DLD1 (cell line): ENCODE results near the gene POU2F1.
"Not testable (repeated sequence)": the region's sequence is repeated elsewhere in the genome, so short reads cannot be mapped to it uniquely, and the experiment has no call there.

ENCODE experiments used
- in situ Hi-C: cut with HindIII; loops from 2 replicates; pipeline ENCODE4 v1.10.0; 2017; ENCODE audit warnings: low sequenced_read_pairs

The POU2F1 gene

DNA sequence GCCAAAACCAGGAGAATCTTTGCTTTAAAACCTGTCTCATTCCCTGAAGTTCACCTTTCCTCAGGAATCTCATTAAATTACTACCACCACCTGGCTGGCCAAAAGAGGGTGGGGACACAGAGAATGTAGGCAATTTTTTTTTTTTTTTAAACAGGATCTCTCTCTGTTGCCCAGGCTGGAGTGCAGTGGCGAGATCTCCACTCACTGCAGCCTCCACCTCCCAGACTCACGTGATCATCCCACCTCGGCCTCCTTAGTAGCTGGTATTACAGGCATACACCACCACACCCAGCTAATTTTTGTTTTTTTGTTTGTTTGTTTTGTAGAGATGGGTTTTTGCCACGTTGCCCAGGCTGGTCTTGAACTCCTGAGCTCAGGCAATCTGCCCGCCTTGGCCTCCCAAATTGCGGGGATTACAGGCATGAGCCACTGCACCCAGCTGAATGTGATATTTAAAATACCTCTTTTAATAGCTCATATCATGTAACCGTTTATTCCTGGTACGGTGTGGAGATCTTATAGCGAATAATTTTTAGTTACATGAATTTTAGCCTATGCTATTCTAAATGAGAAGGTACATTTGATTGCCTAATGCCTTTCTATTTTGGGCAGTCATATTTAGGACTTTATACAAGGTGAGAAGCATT, 84.5 kb downstream of the POU2F1 start:
- in situ Hi-C loops = loop anchor here (5.0 kb wide), 1 partner anchor 82 kb away; no protein-coding TSS in a partner anchor

DNA sequence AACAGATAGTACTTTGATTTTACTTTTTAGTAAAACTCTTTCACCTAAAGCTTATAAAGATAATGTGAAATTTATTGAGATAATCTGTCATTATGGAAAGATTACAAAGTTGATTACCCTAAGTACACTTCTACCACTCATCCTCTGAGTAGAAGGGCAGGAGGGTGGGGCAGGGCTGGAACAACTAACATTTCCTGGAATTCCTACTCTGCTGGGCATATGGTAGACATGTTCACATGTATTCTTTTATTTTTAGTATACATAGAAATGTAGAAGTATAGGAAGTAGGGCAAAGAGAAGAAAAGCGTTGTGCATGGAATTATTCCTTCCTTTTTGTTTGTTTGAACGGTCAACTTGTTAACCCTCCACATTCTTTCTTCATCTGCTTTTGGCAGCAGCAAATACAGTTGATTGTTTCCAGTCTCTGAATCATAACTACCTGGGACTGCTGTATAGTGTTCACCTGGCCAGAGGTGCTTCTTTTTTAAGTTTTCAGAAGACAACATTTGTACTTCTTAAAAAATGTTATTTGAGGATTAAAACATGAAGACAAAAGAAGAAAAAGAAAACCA, 85.1 kb downstream of the POU2F1 start:
- in situ Hi-C loops = loop anchor here (5.0 kb wide), 1 partner anchor 82 kb away; no protein-coding TSS in a partner anchor

DNA sequence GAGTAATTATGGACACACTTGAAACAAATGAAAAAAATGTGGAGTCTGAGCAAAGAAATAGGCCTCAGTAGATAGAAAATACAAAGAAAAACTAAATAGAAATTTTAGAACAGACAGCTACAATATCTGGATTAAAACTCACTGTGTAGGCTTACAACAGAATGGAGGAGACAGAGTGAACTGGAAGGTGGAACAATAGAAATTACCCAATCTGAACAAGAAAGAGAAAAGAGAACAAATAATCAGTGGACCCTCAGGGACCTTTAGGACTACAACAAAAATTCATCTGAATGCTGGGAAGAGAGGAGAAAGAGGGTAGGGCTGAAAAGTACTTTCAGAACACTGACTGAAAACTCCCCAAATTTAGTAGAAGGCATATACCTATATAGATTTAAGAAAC, 90.0 kb downstream of the POU2F1 start:
- in situ Hi-C loops = no loop called here

DNA sequence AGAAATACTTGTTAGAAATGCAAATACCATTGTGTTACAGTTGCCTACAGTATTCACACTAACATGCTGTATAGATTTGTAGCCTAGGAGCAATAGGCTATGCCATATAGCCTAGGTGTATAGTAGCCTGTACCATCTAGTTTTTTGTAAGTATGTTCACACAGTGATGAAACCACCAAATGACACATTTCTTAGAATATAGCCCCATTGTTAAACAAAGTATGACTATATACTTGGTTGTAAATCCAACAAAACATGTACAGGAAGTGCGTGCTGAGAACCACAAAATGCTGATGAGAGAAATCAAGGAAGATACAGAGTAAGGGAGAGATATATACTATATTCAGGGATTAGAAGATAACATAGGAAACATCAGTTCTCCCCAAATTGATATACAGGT, 92.2 kb downstream of the POU2F1 start:
- in situ Hi-C loops = no loop called here

DNA sequence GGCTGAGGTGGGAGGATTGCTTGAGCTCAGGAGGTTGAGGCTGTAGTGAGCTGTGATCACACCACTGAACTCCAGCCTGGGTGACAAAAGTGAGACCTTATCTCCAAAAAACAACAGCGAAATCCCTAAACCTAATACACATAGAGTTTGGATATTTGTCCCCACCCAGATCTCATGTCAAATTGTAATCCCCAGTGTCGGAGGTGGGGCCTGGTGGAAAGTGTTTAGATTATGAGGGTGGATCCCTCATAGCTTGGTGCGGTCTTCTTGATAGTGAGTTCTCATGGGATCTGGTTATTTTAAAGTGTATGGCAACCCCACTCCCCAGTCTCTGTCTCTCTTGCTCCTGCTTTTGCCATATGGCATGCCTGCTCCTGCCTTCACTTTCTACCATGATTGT, 94.0 kb downstream of the POU2F1 start:
- in situ Hi-C loops = no loop called here

DNA sequence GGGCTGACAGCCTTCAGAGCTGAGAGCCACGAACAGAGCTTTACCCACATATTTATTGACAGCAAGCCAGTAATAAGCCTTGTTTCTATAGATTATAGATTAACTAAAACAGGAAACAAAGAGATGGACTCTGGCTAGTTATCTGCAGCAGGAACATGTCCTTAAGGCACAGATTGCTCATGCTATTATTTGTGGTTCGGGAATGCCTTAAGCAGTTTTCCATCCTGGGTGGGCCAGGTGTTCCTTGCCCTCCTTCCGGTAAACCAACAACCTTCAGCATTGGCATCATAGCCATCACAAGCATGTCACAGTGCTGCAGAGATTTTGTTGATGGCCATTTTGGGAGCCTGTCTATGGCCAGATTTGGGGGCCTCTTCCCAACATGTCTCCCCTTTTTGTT, 96.8 kb downstream of the POU2F1 start:
- in situ Hi-C loops = no loop called here

DNA sequence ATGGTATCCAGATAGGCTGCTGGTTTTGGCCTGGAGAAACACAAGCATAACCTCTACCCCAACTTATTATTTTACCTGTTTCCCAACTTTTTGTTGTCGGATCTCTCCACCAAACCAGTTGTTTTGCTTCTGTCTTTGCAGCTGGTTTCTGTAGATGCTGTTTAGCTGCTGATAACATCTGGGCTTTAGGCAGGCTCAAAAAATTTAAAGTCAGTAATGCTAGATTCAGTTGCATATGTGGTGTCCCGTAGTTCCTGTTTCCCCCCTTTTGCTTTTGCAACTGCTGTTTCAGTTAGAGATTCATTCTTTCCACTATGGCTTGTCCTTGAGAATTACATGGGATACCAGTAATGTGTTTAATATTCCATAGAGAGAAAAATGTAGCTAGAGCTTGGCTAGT, 98.5 kb downstream of the POU2F1 start:
- in situ Hi-C loops = not testable (repeated sequence)

DNA sequence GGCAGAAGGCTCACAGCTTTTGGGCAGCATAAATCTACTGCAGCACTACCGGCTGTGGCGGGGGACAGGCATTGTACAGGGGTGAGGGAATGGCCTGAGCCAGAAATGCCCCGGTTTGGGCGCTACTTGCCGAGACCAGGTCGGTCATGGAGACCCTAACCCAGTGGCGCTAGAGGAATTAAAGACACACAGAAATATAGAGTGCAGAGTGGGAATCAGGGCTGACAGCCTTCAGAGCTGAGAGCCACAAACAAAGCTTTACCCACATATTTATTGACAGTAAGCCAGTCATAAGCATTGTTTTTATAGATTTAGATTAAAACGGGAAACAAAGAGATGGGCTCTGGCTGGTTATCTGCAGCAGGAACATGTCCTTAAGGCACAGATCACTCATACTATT, 101.8 kb downstream of the POU2F1 start:
- in situ Hi-C loops = no loop called here

DNA sequence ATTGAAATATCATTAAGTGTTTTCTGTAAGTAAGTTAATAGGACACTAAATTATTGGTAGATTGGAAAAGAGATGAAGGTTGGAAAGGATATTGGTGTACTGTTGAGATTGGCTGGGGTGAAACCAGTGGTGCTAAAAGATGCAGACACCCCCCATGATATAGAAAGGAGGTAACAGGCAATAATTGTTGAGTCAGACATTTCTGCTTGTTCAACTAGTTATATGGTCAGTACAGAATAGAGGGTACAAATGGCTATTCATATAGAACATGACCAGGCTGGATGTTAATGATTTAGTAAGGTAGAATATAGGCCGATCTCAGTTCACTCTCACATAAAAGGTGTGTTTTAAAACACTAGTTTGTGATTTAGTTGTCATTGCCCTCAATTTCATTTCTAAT, 104.5 kb downstream of the POU2F1 start:
- in situ Hi-C loops = no loop called here

DNA sequence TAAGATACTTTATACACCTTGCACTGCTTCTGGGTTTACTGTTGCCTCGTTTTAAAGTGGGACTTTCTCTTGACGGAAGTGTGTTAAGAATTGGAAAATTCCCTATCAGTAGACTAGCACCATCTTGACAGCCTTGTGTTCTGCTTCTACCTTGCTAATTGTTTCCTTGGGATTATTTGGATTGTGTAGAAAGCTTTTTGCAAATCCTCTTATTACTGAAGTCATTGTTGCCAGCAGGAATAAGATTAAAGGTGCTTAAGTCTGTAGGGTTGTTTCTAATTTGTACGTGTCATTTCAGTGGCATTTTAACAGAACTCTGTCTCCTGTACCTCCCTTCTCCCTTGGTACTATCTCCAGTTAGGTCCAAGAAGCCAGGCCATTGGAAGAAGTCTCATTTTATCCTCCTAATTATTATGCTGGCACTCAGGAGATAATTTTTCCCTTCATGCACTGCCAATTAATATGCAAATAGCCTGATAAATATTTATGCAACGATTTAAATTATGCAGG, 107.7 kb downstream of the POU2F1 start:
- in situ Hi-C loops = no loop called here

DNA sequence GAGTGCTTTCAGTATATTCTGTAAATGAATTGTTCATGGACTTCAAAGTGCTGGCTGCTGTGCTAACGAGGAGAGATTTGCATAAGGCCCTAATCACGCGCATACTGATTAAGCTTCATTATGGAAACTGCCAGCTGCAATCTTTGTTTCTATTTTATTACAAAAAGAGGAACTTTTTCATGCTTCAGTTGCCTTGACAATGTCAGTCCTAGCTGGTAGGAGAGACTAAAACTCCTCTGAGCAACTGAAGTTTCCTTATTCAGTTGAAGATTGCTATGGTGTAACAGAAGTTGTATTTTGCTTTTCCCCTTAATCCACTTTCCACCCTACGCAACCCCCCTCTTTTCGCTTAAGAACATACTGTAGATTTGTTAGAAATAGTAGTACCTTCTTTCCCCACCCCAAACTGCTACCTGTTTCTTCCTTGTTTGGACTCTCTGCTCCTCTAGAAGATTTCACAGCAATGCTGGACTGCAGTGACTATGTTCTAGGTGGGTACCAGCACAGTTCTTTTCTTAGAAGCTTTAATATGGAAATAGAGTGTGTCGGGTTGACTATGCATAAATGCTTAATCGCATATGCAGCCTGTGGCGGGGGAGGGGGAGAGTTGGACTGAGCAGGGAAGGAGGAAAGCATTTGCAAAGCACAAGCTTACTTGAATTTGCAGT, 108.3 kb downstream of the POU2F1 start:
- in situ Hi-C loops = no loop called here

DNA sequence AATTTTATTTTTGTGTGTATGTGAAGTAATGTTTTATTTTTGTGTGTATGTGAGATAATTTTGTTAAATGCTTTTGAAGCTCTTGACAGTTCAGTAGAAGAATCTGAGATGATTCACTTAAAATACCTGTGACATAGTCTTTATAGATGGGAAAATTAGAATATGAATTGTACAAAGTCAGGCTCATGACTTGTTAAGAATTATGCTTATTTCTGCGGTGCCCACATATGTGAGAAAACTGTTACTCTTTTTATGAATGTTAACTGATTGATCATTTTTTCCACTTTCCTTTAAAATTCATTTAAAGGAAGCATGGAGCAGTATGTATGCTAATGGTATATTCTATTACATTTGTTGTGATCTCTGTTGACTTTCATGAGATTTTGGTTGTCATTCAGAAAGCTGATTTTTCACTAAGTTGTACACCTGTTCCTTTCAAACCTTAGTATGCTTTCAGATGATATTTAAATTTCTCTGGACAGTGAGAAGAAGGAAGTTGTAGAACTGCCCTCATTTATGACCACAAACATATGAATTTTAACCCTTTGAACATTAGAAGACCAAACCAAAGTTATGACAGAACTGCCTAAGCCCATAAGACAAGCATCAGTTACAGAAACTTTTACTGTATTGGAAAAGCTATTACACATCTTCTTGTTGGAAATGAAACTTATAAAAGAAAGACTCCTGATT, 110.1 kb downstream of the POU2F1 start:
- in situ Hi-C loops = no loop called here

DNA sequence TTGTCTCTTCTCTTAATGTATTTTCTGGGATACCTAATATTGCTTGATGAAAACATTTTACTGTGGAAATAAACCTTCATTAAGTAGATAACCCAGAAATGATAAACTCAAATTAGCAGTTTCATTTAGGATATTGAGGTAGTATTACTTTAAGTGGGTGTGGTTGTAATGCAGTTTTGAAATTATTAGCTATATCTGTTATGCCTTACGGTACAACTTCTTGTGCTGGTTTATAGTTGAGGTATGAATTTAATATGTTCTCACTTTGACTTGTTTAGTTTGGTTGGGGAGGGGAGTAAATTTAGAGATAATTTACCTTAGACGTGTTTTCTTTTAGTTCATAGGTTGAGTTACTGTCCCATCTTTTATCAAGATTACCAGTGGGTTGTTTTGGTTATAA, 111.0 kb downstream of the POU2F1 start:
- in situ Hi-C loops = no loop called here

DNA sequence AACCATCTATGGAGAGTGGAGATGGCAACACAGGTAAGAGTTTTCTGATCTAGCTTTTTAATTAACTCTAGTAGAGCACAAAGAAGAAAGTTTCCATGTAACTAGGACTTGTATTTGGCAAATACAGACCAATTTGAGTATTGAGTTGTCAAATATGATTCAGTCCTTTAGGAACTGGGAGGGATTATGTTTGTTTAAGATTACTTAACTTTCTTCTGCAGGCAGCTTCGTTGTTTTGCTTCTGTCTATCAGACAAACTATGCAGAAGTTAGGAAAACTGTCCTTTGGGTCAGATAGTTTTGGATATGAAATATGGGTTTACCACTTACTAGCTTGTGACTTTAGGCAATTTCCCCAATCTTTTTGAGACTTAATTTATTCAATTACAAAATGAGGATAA, 111.8 kb downstream of the POU2F1 start:
- in situ Hi-C loops = no loop called here

DNA sequence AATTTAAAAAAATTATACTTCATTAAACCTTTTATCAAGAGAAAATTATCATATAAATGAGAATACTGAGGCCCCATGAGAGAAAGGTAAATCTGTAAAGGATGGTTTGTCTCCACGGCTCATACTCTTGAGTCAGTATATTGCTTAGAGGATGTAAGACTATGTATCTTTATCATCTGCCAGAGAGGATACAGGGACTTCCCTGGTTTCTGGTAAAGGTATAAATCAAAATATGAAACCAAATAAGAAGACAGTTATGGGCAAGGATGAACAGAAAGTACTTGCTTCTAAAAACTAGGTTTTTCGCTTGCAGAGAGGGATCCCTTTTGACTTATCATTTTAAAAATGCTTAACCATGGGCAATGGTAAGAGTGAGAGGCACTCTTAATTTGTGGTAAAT, 112.4 kb downstream of the POU2F1 start:
- in situ Hi-C loops = no loop called here

DNA sequence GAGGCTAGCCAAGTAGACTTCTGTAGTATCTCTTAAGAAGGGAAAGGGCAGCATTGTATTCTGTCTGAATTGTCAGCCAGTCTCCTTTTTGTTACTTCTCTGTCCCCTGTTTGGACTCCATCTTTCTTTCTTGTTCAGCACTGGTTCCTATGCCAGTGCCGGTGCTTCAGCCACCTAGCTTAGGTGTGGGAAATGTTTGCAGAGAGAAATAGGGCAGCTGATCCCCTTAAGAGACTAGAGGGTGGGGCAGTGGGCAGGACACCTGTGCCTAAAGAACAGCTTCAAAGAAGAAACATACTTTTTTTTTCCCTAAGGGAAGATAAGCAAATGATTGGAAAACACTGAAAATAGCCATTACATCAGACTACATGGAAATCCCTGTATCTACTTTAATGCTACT, 113.0 kb downstream of the POU2F1 start:
- in situ Hi-C loops = no loop called here

DNA sequence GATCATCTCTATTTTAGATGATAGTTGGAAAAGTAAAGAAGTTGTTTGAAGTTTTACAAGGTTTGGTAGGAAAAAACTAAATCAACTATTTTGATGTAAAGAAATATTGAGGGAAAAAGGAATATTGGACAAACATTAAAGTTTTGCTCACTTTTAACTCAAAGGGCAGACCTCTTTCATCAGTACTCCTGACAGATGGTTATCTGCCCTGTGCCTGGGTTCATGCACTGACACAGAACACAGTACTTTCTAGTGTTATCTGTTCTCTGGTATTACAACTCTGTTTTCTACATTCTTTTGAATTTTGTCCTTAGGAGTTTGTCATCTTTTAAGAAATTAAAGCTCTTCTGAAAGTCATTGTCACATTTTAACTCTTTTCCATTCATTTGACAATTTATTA, 118.7 kb downstream of the POU2F1 start:
- in situ Hi-C loops = no loop called here

DNA sequence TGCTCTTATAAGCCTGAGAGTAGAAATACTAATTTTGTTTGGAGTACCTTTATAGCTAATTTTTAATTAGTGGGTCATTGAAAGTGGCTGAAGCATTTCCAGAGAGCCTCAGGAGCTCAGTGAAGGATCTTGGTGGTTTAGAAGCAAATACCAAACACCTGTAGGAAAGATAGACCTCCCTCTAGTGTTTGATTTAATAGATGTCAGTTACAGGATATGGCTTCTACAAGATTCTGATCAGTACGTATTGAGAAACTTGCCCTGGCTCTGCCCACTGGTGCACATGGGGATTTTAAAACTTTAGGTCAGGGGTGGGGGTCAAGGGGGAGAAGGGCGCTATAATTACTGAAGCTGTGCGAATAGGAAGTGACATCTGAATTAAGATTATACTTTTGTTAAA, 122.2 kb downstream of the POU2F1 start:
- in situ Hi-C loops = no loop called here

DNA sequence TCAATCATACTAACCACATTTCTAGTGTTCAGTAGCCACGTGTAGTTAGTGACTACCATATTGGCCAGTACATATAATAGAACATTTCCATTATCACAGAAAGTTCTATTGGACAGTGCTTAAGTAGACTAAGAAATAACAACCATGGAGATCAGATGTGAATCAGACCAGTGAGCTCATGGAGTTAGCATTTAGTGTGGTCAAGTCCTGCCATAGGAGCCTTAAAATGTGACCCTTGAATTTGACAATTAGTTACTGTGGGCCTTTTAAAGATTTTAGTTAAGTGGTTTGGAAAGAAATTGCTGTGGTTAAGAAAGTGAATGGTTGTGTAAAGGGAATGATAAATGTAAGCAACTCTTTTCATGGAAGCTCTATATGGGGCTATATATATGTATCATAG, 123.4 kb downstream of the POU2F1 start:
- in situ Hi-C loops = no loop called here

DNA sequence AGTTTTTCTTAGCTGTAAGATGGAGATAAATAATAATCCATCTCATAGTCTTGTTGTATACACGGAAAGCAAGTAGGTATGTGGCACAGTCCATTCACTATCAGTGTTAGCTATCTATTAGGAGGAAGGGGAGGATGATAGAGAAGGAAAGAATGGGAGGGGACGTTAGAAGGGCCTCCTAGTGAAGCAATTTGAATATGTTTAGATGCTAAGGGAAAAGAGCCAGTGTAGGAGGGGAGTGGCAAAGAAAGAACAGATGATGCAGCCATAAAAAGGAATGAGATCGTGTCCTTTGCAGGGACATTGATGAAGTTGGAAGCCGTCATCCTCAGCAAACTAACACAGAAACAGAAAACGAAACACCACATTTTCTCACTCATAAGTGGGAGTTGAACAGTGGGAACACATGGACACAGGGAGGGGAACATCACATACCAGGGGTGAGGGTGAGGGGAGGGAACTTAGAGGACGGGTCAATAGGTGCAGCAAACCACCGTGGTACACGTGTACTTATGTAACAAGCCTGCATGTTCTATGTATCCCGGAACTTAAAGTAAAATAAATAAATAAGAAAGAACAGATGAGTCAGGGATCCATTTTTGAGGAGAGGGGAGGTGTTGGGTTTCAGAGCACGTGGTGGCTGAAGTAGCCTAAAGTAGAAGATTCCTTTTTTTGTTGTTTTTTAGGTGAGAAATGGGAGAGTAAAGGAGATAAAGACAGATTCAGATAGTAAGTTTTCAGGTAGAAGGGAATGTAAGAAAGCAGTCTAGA, 124.1 kb downstream of the POU2F1 start:
- in situ Hi-C loops = no loop called here

DNA sequence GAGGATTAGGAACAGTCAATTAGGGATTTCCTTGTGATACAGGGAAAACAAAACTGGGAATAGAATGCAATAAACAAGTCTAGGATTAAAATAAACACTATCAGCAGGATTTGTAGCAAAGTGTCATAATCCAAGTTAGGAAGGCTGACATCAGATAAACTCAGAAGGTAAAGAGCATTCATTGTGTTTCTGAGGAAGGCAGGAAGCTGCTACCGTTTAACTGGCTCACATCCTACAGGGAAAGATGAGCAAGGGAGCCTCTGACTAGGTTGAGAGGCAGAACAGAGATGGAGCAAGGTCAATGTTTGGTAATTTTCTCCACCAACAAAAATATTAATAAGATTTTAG, 124.7 kb downstream of the POU2F1 start:
- in situ Hi-C loops = no loop called here
